ENCODE results near the gene GNPNAT1. TPM values are rescaled to one million over a fixed set of nuclear protein-coding genes. Genes with fewer than 3 reads are reported as not detected.

Gene GNPNAT1
- total RNA-seq (10 to 100 TPM; 35.0 to 36.0 TPM), polyA plus RNA-seq (11.2 TPM)

- Mint-ChIP-seq H3K4me1 (peaks cover 37 to 54% (median 44%) of the 10 kb centered on the region in 3 donors), H3K36me3 (peaks cover 0 to 3% (median 0%) of the 10 kb centered on the region in 3 donors), H3K4me3 (peak within 1 kb of the TSS; percentile 88 to 95 (median 92)), H3K9me3 (peaks cover 0 to under 1% (median under 1%) of the 10 kb centered on the region in 5 donors), H3K27ac (peak within 1 kb of the TSS; percentile 82 to 96 (median 88)), H3K27me3 (peaks cover 0 to 1% of the 10 kb centered on the region in 2 donors)
- Histone ChIP-seq H3K36me3 (ENCODE audit: insufficient read depth, low read length) (no peaks in the 10 kb centered on the region), H3K27ac (ENCODE audit: low read depth, low read length) (peak within 1 kb of the TSS; percentile 62), H3K4me3 (ENCODE audit: low read length) (peak within 1 kb of the TSS; percentile 90), H3K9me3 (ENCODE audit: low read length) (no peaks in the 10 kb centered on the region), H3K4me1 (ENCODE audit: insufficient read depth, low read length) (peaks cover 16% of the 10 kb centered on the region), H3K27me3 (ENCODE audit: insufficient read depth, low read length, poor library complexity, severe bottlenecking) (no peaks in the 10 kb centered on the region)
- ChIA-PET POLR2A (interaction anchor here (0.9 to 1.0 kb wide), 2 partner anchors 49 to 62 kb away, joined by 3 read pairs; partner anchors contain the start of gene STYX), CTCF (interaction anchor here (0.7 kb wide), 1 partner anchor 66 kb away, joined by 3 read pairs; no protein-coding TSS in a partner anchor)
- DNase-seq, result peak; percentile 88 to 94 (median 90)
Observed at GRCh38 chr14:52791223-52792096, at the start of gene GNPNAT1. TSS of gene GNPNAT1 (minus strand) at chr14:52791607. CDS start at chr14:52784650, 6,957 bp downstream.

- no peak for DNase-seq
- POLR2A ChIA-PET, result no interaction called here
- H3K27ac Mint-ChIP-seq, result peak overlapping the region in 1 of 8 donors; percentile 43
- peaks cover 0 to 7% of the 10 kb centered on the region in 2 donors for H3K27me3 Mint-ChIP-seq
- CTCF ChIA-PET, result no interaction called here
- no peaks in the 10 kb centered on the region for H3K4me1 ChIP-seq (ENCODE audit: insufficient read depth, low read length)
- H3K36me3 ChIP-seq (ENCODE audit: insufficient read depth, low read length), result no peaks in the 10 kb centered on the region
- no peak overlapping the region for H3K4me3 Mint-ChIP-seq
- no peaks in the 10 kb centered on the region for H3K36me3 Mint-ChIP-seq
- H3K27me3 ChIP-seq (ENCODE audit: insufficient read depth, low read length, poor library complexity, severe bottlenecking), result no peaks in the 10 kb centered on the region
- H3K9me3 Mint-ChIP-seq, result no peaks in the 10 kb centered on the region
- H3K27ac ChIP-seq (ENCODE audit: low read depth, low read length), result no peak overlapping the region
- H3K4me1 Mint-ChIP-seq, result no peaks in the 10 kb centered on the region
- no peak overlapping the region for H3K4me3 ChIP-seq (ENCODE audit: low read length)
- H3K9me3 ChIP-seq (ENCODE audit: low read length), result no peaks in the 10 kb centered on the region
Observed at GRCh38 chr14:52840877-52841276, 49.5 kb upstream of the GNPNAT1 start.

- ChIA-PET CTCF (no interaction called here), POLR2A (no interaction called here)
- Histone ChIP-seq H3K27ac (ENCODE audit: low read depth, low read length) (no peak overlapping the region), H3K27me3 (ENCODE audit: insufficient read depth, low read length, poor library complexity, severe bottlenecking) (no peaks in the 10 kb centered on the region), H3K36me3 (ENCODE audit: insufficient read depth, low read length) (no peaks in the 10 kb centered on the region), H3K4me3 (ENCODE audit: low read length) (no peak overlapping the region), H3K4me1 (ENCODE audit: insufficient read depth, low read length) (no peaks in the 10 kb centered on the region), H3K9me3 (ENCODE audit: low read length) (no peaks in the 10 kb centered on the region)
- Mint-ChIP-seq H3K9me3 (no peaks in the 10 kb centered on the region), H3K27me3 (peaks cover 3 to 4% of the 10 kb centered on the region in 2 donors), H3K27ac (no peak overlapping the region), H3K36me3 (no peaks in the 10 kb centered on the region), H3K4me3 (no peak overlapping the region), H3K4me1 (no peaks in the 10 kb centered on the region)
- no peak for DNase-seq
Observed at GRCh38 chr14:52837451-52837850, 46.0 kb upstream of the GNPNAT1 start.

GRCh38 chr14:52836063-52836462 lies 44.7 kb upstream of the GNPNAT1 start:
- Mint-ChIP-seq H3K36me3 (peaks cover 0 to 2% (median 0%) of the 10 kb centered on the region in 3 donors), H3K27me3 (peaks cover 4 to 6% of the 10 kb centered on the region in 2 donors), H3K9me3 (no peaks in the 10 kb centered on the region), H3K4me1 (no peaks in the 10 kb centered on the region), H3K4me3 (no peak overlapping the region), H3K27ac (no peak overlapping the region)
- POLR2A ChIA-PET, result no interaction called here
- DNase-seq, result no peak
- H3K27ac ChIP-seq (ENCODE audit: low read depth, low read length), result no peak overlapping the region
- H3K4me3 ChIP-seq (ENCODE audit: low read length), result no peak overlapping the region
- H3K36me3 ChIP-seq (ENCODE audit: insufficient read depth, low read length), result no peaks in the 10 kb centered on the region
- H3K9me3 ChIP-seq (ENCODE audit: low read length), result no peaks in the 10 kb centered on the region
- no peaks in the 10 kb centered on the region for H3K4me1 ChIP-seq (ENCODE audit: insufficient read depth, low read length)
- H3K27me3 ChIP-seq (ENCODE audit: insufficient read depth, low read length, poor library complexity, severe bottlenecking), result no peaks in the 10 kb centered on the region
- CTCF ChIA-PET, result interaction anchor here (1.4 kb wide), 1 partner anchor 9 kb away, joined by 5 read pairs; no protein-coding TSS in a partner anchor

GRCh38 chr14:52835122-52835903 lies 43.9 kb upstream of the GNPNAT1 start:
- Histone ChIP-seq H3K27me3 (ENCODE audit: insufficient read depth, low read length, poor library complexity, severe bottlenecking) (no peaks in the 10 kb centered on the region), H3K4me1 (ENCODE audit: insufficient read depth, low read length) (no peaks in the 10 kb centered on the region), H3K27ac (ENCODE audit: low read depth, low read length) (no peak overlapping the region), H3K4me3 (ENCODE audit: low read length) (no peak overlapping the region), H3K9me3 (ENCODE audit: low read length) (no peaks in the 10 kb centered on the region), H3K36me3 (ENCODE audit: insufficient read depth, low read length) (no peaks in the 10 kb centered on the region)
- peaks cover 0 to 6% of the 10 kb centered on the region in 2 donors for H3K27me3 Mint-ChIP-seq
- ChIA-PET POLR2A (no interaction called here), CTCF (no interaction called here)
- H3K4me1 Mint-ChIP-seq, result no peaks in the 10 kb centered on the region
- DNase-seq, result no peak
- H3K36me3 Mint-ChIP-seq, result peaks cover 0 to 2% (median 0%) of the 10 kb centered on the region in 3 donors
- peak overlapping the region in 2 of 8 donors; percentile 52 to 85 for H3K27ac Mint-ChIP-seq
- H3K9me3 Mint-ChIP-seq, result no peaks in the 10 kb centered on the region
- H3K4me3 Mint-ChIP-seq, result no peak overlapping the region

- Histone ChIP-seq H3K27me3 (ENCODE audit: insufficient read depth, low read length, poor library complexity, severe bottlenecking) (no peaks in the 10 kb centered on the region), H3K9me3 (ENCODE audit: low read length) (no peaks in the 10 kb centered on the region), H3K4me1 (ENCODE audit: insufficient read depth, low read length) (no peaks in the 10 kb centered on the region), H3K36me3 (ENCODE audit: insufficient read depth, low read length) (no peaks in the 10 kb centered on the region), H3K27ac (ENCODE audit: low read depth, low read length) (no peak overlapping the region), H3K4me3 (ENCODE audit: low read length) (no peak overlapping the region)
- Mint-ChIP-seq H3K9me3 (no peaks in the 10 kb centered on the region), H3K27ac (no peak overlapping the region), H3K27me3 (peaks cover under 1 to 6% of the 10 kb centered on the region in 2 donors), H3K36me3 (peaks cover 0 to 2% (median 0%) of the 10 kb centered on the region in 3 donors), H3K4me1 (no peaks in the 10 kb centered on the region), H3K4me3 (no peak overlapping the region)
- ChIA-PET CTCF (no interaction called here), POLR2A (interaction anchor here (0.6 kb wide), 1 partner anchor 383 kb away, joined by 3 read pairs; no protein-coding TSS in a partner anchor)
- DNase-seq, result no peak
Observed at GRCh38 chr14:52834440-52834842, 43.0 kb upstream of the GNPNAT1 start.

GRCh38 chr14:52833891-52834290 lies 42.5 kb upstream of the GNPNAT1 start:
- POLR2A ChIA-PET, result no interaction called here
- Mint-ChIP-seq H3K4me1 (no peaks in the 10 kb centered on the region), H3K27ac (no peak overlapping the region), H3K36me3 (peaks cover 0 to 2% (median 0%) of the 10 kb centered on the region in 3 donors), H3K9me3 (no peaks in the 10 kb centered on the region), H3K4me3 (no peak overlapping the region), H3K27me3 (peaks cover 3 to 6% of the 10 kb centered on the region in 2 donors)
- no peaks in the 10 kb centered on the region for H3K36me3 ChIP-seq (ENCODE audit: insufficient read depth, low read length)
- CTCF ChIA-PET, result no interaction called here
- H3K27me3 ChIP-seq (ENCODE audit: insufficient read depth, low read length, poor library complexity, severe bottlenecking), result no peaks in the 10 kb centered on the region
- DNase-seq, result no peak
- H3K27ac ChIP-seq (ENCODE audit: low read depth, low read length), result no peak overlapping the region
- H3K4me1 ChIP-seq (ENCODE audit: insufficient read depth, low read length), result no peaks in the 10 kb centered on the region
- H3K4me3 ChIP-seq (ENCODE audit: low read length), result no peak overlapping the region
- no peaks in the 10 kb centered on the region for H3K9me3 ChIP-seq (ENCODE audit: low read length)

All from CD8-positive, alpha-beta memory T cell (primary cell).